ENCODE data around the gene ADAMTSL5.
A peak's percentile ranks its signal among the peaks of the same experiment; 100 is the strongest.
"Not testable (repeated sequence)": the region's sequence is repeated elsewhere in the genome, so short reads cannot be mapped to it uniquely, and the experiment has no call there.

The ADAMTSL5 gene

GRCh38 chr19:1529430-1529816 is 16.6 kb upstream of the ADAMTSL5 start:
- DNase-seq (ENCODE audit: low spot score) = no peak

- DNase-seq (ENCODE audit: low spot score) = no peak
These were observed 16.0 kb upstream of the ADAMTSL5 start for GRCh38 chr19:1528596-1529429.

- no peak for DNase-seq (ENCODE audit: low spot score)
These were observed 15.0 kb upstream of the ADAMTSL5 start for GRCh38 chr19:1527650-1528309.

GRCh38 chr19:1526979-1527649 is 14.3 kb upstream of the ADAMTSL5 start:
- no peak for DNase-seq (ENCODE audit: low spot score)

GRCh38 chr19:1526066-1526778 is 13.4 kb upstream of the ADAMTSL5 start:
- no peak for DNase-seq (ENCODE audit: low spot score)

- no peak for DNase-seq (ENCODE audit: low spot score)
These were observed 12.5 kb upstream of the ADAMTSL5 start for GRCh38 chr19:1525343-1525742.

- DNase-seq (ENCODE audit: low spot score) = no peak
These were observed 12.1 kb upstream of the ADAMTSL5 start for GRCh38 chr19:1524972-1525325.

GRCh38 chr19:1524287-1524971 is 11.6 kb upstream of the ADAMTSL5 start:
- no peak for DNase-seq (ENCODE audit: low spot score)

- no peak for DNase-seq (ENCODE audit: low spot score)
These were observed 10.8 kb upstream of the ADAMTSL5 start, which contains the start of gene PLK5 for GRCh38 chr19:1523412-1524286. Gene PLK5 (plus strand): TSS chr19:1524077. CDS start chr19:1526997, 2,920 bp downstream.

GRCh38 chr19:1522838-1523237 is 10.0 kb upstream of the ADAMTSL5 start:
- DNase-seq (ENCODE audit: low spot score) = no peak

GRCh38 chr19:1522061-1522460 is 9.2 kb upstream of the ADAMTSL5 start:
- no peak for DNase-seq (ENCODE audit: low spot score)

GRCh38 chr19:1521636-1522035 is 8.8 kb upstream of the ADAMTSL5 start:
- peak; percentile 57 for DNase-seq (ENCODE audit: low spot score)

- no peak for DNase-seq (ENCODE audit: low spot score)
These were observed 7.5 kb upstream of the ADAMTSL5 start for GRCh38 chr19:1520203-1520780.

GRCh38 chr19:1519802-1520201 is 7.0 kb upstream of the ADAMTSL5 start:
- not testable (repeated sequence) for DNase-seq (ENCODE audit: low spot score)

GRCh38 chr19:1518471-1518870 is 5.7 kb upstream of the ADAMTSL5 start:
- no peak for DNase-seq (ENCODE audit: low spot score)

- DNase-seq (ENCODE audit: low spot score) = no peak
These were observed 3.6 kb upstream of the ADAMTSL5 start for GRCh38 chr19:1516395-1516753.

GRCh38 chr19:1514986-1515721 is 2.3 kb upstream of the ADAMTSL5 start:
- no peak for DNase-seq (ENCODE audit: low spot score)

GRCh38 chr19:1514295-1514661 is 1.5 kb upstream of the ADAMTSL5 start:
- DNase-seq (ENCODE audit: low spot score) = no peak

- no peak for DNase-seq (ENCODE audit: low spot score)
These were observed 878 bp upstream of the ADAMTSL5 start for GRCh38 chr19:1513499-1514294.
